HG03571 (cell line): Measurements from ENCODE around the gene SMTNL2.

Source experiments
- ATAC-seq: cut with Tn5 transposase; IDR thresholded peaks from one replicate; pipeline ENCODE4 v1.9.1; 2021; ENCODE audit not compliant: unreplicated experiment

Gene SMTNL2

GRCh38 chr17:4584101-4584916 is at the start of gene SMTNL2:
SMTNL2 (plus strand) TSS chr17:4584529; CDS start chr17:4584606, 77 bp downstream.
- ATAC-seq: no peak

GRCh38 chr17:4534928-4535666 is 49.2 kb upstream of the SMTNL2 start:
- no peak for ATAC-seq

GRCh38 chr17:4535667-4536258 is 48.6 kb upstream of the SMTNL2 start:
- ATAC-seq: no peak

GRCh38 chr17:4536259-4536741 is 48.0 kb upstream of the SMTNL2 start:
- ATAC-seq: no peak

- no peak for ATAC-seq
Observed at GRCh38 chr17:4536742-4537411, 47.5 kb upstream of the SMTNL2 start.

GRCh38 chr17:4537451-4538235 is 46.7 kb upstream of the SMTNL2 start:
- no peak for ATAC-seq

GRCh38 chr17:4538236-4539002 is 45.9 kb upstream of the SMTNL2 start:
- ATAC-seq: no peak

- ATAC-seq: no peak
Observed at GRCh38 chr17:4539025-4539424, 45.3 kb upstream of the SMTNL2 start.

GRCh38 chr17:4539576-4540223 is 44.6 kb upstream of the SMTNL2 start:
- ATAC-seq: no peak

GRCh38 chr17:4540224-4540651 is 44.1 kb upstream of the SMTNL2 start:
- no peak for ATAC-seq

- ATAC-seq: no peak
Observed at GRCh38 chr17:4540687-4541327, 43.5 kb upstream of the SMTNL2 start.

- no peak for ATAC-seq
Observed at GRCh38 chr17:4541328-4542002, 42.9 kb upstream of the SMTNL2 start.

- no peak for ATAC-seq
Observed at GRCh38 chr17:4542003-4542725, 42.2 kb upstream of the SMTNL2 start.

- ATAC-seq: no peak
Observed at GRCh38 chr17:4542726-4543191, 41.6 kb upstream of the SMTNL2 start.

- ATAC-seq: no peak
Observed at GRCh38 chr17:4543557-4544026, 40.7 kb upstream of the SMTNL2 start.

- ATAC-seq: no peak
Observed at GRCh38 chr17:4544135-4544950, 40.0 kb upstream of the SMTNL2 start.

- ATAC-seq: no peak
Observed at GRCh38 chr17:4544951-4545216, 39.4 kb upstream of the SMTNL2 start.
